Endothelial cell of umbilical vein (primary cell): ENCODE data around the gene EIF2S2.

Experiments
- CTCF ChIP-seq, 2 donors: IDR thresholded peaks; 1 replicate in 1 of 2; 2 replicates in 1 of 2; pipeline ENCODE4 v1.5.1; 2011; ENCODE audit warnings: low read length in 2 of 2, mild to moderate bottlenecking in 2 of 2, moderate library complexity in 2 of 2, control low read depth in 1 of 2, inconsistent platforms in 1 of 2, low read depth in 1 of 2; ENCODE audit not compliant: insufficient read depth in 1 of 2; ENCODE audit errors: extremely low read depth in 1 of 2
- EZH2 ChIP-seq: IDR thresholded peaks from 2 replicates; pipeline ENCODE4 v1.6.1; 2012; ENCODE audit warnings: borderline replicate concordance, low read depth, mild to moderate bottlenecking, moderate library complexity, low read length, inconsistent platforms; ENCODE audit not compliant: severe bottlenecking
- FOS ChIP-seq: IDR thresholded peaks from 2 replicates; pipeline ENCODE4 v1.6.1; 2011; ENCODE audit warnings: mild to moderate bottlenecking, low read length, moderate library complexity, borderline replicate concordance; ENCODE audit not compliant: insufficient read depth
- GATA2 ChIP-seq: IDR thresholded peaks from 2 replicates; pipeline ENCODE4 v1.7.0; 2011; ENCODE audit warnings: low read depth, mild to moderate bottlenecking, moderate library complexity, mixed read lengths, low read length; ENCODE audit not compliant: insufficient read length, insufficient read depth
- MAX ChIP-seq: IDR thresholded peaks from 2 replicates; pipeline ENCODE4 v1.6.1; 2011; ENCODE audit not compliant: insufficient read depth, insufficient read length
- MYC ChIP-seq: IDR thresholded peaks from one replicate; pipeline ENCODE4 v1.6.1; 2011; ENCODE audit warnings: mild to moderate bottlenecking, low read depth, low read length
- POLR2A ChIP-seq: IDR thresholded peaks from 2 replicates; pipeline ENCODE4 v1.6.1; 2012; ENCODE audit warnings: low read depth, mild to moderate bottlenecking, control low read depth, low read length
- POLR2AphosphoS5 ChIP-seq: IDR thresholded peaks from 2 replicates; pipeline ENCODE4 v1.6.1; 2012; ENCODE audit warnings: low read depth, mild to moderate bottlenecking, control low read depth, low read length, moderate library complexity; ENCODE audit not compliant: insufficient read depth

GRCh38 chr20:34076952-34077351, 35.1 kb downstream of the EIF2S2 start:
- TF ChIP-seq CTCF (IDR thresholded peaks at IDR 0.05; ENCODE audit: extremely low read depth in 1 of 2, insufficient read depth in 1 of 2, low read depth in 1 of 2, low read length in 2 of 2) (no peak), EZH2 (no peak), POLR2AphosphoS5 (no peak), POLR2A (no peak), MYC (no peak), GATA2 (no peak), MAX (no peak), FOS (no peak)
